ENCODE results near the gene PTPRA. TPM values are rescaled to one million over a fixed set of nuclear protein-coding genes. Genes with fewer than 3 reads are reported as not detected.

The PTPRA gene
- total RNA-seq, 4 donors from 2014 or later, result 26.2 to 53.7 (median 42.4) TPM

DNA sequence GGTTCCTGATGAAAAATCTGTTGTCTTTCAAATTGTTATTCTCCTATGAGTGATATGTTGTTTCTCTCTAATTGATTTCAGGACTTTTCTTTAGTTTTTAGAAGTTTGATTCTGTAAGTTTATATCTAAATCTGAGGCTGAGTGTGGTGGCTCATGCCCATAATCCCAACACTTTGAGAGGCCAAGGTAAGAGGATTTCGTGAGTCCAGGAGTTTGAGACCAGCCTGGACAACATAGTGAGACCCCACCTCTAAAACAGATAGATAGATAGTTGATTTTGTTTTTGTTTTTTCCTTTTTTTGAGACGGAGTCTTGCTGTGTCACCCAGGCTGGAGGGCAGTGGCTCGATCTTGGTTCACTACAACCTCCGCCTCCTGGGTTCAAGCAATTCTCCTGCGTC is 64.6 kb downstream of the PTPRA start:
- TF ChIP-seq POLR2A (IDR thresholded peaks at IDR 0.05), result no peak
- TF ChIP-seq, protein P1, sequence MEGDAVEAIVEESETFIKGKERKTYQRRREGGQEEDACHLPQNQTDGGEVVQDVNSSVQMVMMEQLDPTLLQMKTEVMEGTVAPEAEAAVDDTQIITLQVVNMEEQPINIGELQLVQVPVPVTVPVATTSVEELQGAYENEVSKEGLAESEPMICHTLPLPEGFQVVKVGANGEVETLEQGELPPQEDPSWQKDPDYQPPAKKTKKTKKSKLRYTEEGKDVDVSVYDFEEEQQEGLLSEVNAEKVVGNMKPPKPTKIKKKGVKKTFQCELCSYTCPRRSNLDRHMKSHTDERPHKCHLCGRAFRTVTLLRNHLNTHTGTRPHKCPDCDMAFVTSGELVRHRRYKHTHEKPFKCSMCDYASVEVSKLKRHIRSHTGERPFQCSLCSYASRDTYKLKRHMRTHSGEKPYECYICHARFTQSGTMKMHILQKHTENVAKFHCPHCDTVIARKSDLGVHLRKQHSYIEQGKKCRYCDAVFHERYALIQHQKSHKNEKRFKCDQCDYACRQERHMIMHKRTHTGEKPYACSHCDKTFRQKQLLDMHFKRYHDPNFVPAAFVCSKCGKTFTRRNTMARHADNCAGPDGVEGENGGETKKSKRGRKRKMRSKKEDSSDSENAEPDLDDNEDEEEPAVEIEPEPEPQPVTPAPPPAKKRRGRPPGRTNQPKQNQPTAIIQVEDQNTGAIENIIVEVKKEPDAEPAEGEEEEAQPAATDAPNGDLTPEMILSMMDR (IDR thresholded peaks at IDR 0.05), result no peak
- H3K27ac ChIP-seq, result no peak overlapping the region
- DNase-seq, result no peak
- 89 to 96% methylated on average over 5 of the region's 5 CpGs for WGBS, 2 donors
- intact Hi-C loops (cut with DNase I), result no loop called here
- H3K9me3 ChIP-seq, result no peaks in the 10 kb centered on the region
- no peaks in the 10 kb centered on the region for H3K27me3 ChIP-seq
- H3K36me3 ChIP-seq, result no peaks in the 10 kb centered on the region
- H3K4me1 ChIP-seq, result peaks cover 0 to 11% (median 0%) of the 10 kb centered on the region in 3 donors
- no peak overlapping the region for H3K4me3 ChIP-seq

DNA sequence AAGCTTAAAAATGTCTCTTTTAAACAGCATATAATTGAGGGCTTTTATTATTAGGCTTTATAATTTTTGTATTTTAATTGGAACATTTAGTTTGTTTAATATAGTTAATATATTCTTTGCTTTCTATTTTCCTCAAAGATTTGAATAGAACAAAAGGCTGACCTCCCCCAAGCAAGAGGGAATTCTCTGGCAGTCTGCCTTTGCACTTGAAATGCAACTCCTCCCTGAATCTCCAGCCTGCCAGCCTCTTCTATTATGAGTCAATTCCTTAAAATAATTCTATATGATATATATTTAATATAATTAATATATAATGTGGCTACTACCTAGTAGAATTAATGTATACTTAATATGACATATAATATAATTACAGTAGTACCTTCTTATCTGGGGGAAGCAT is 69.2 kb downstream of the PTPRA start:
- no peaks in the 10 kb centered on the region for H3K27me3 ChIP-seq
- no peak overlapping the region for H3K27ac ChIP-seq
- H3K36me3 ChIP-seq, result peaks cover 0 to 4% (median 0%) of the 10 kb centered on the region in 3 donors
- no peak for DNase-seq
- H3K9me3 ChIP-seq, result no peaks in the 10 kb centered on the region
- TF ChIP-seq, protein P1 (IDR thresholded peaks at IDR 0.05), result no peak
- no peak for TF ChIP-seq POLR2A (IDR thresholded peaks at IDR 0.05)
- H3K4me3 ChIP-seq, result no peak overlapping the region
- peaks cover 0 to 11% (median 0%) of the 10 kb centered on the region in 3 donors for H3K4me1 ChIP-seq
- intact Hi-C loops (cut with DNase I), result no loop called here

DNA sequence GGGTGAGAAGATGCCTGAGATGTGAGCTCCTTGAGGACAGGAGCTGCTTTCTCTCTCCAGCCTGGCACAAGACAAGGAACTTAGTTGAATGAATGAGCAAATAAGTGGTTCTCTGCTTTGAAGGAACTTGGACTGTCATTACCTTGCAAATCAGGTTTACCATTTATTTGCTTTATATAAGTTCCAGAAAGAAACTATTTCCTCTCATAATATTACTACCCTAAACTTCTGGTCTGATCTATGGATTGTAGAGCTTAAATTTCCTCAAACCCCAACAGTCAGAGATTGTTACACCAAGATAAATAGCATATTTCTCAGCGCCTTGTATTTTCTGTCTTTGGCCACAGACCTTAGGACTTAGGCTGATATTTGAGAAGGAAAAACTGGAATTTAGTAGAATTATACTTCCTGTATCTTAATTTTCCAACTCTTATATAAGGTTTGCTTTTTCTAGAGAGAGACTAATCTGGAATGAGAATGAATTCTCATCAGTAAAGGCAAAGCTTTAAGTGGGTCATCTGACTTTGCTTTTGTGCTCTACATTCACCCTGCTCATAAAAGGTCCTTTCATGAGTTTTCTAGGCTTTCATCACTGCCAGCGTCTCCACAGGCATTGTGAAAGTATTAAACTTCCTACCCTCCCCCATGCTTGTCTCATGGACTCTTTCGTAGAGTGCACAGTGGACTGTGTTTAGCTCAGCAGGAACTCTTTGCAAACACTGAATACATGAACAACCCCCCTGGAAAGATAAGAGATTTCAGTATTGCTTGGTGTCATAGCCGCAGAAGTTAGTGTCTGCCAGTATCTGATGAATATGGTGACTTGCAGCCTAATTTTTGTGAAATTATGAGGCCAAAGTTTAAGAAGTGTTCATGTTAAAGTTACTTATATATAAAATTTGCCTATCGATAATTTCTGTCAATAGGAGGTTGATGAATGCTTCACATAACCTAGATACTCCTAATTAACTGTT is 74.0 kb downstream of the PTPRA start:
- Histone ChIP-seq H3K27me3 (no peaks in the 10 kb centered on the region), H3K27ac (no peak overlapping the region), H3K36me3 (peaks cover 0 to 42% (median 11%) of the 10 kb centered on the region in 3 donors), H3K4me3 (no peak overlapping the region), H3K4me1 (peaks cover 0 to 5% (median 0%) of the 10 kb centered on the region in 3 donors), H3K9me3 (no peaks in the 10 kb centered on the region)
- 82 to 84% methylated on average over 5 of the region's 5 CpGs for WGBS, 2 donors
- TF ChIP-seq, protein P1 (IDR thresholded peaks at IDR 0.05), result no peak
- TF ChIP-seq POLR2A (IDR thresholded peaks at IDR 0.05), result no peak
- DNase-seq, result no peak
- intact Hi-C loops (cut with DNase I), result no loop called here

DNA sequence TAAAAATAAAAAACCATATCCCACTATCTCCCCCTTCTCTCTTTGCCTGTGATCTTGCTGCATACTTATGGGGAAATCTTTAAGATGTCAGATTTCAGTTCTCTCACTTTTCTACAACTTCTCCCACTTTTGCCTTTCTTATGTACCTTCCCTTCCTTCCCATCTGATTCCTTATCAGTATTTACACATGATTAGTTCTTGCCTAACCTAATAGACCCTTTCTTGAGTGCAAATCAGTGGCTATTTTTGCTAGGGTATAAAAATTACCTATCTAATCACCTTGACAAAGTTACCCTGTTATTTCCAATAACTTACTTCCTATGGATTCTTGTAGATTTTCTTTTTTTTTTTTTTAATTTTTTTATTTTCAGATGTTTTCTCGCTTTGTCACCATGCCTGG is 75.7 kb downstream of the PTPRA start:
- WGBS, 2 donors, result 93 to 100% methylated on average over 1 of the region's 1 CpG
- H3K4me1 ChIP-seq, result no peaks in the 10 kb centered on the region
- H3K27ac ChIP-seq, result no peak overlapping the region
- H3K36me3 ChIP-seq, result peaks cover 0 to 39% (median 11%) of the 10 kb centered on the region in 3 donors
- no peaks in the 10 kb centered on the region for H3K27me3 ChIP-seq
- intact Hi-C loops (cut with DNase I), result no loop called here
- H3K9me3 ChIP-seq, result no peaks in the 10 kb centered on the region
- H3K4me3 ChIP-seq, result no peak overlapping the region
- DNase-seq, result no peak
- TF ChIP-seq POLR2A (IDR thresholded peaks at IDR 0.05), result no peak
- TF ChIP-seq, protein P1 (IDR thresholded peaks at IDR 0.05), result no peak

DNA sequence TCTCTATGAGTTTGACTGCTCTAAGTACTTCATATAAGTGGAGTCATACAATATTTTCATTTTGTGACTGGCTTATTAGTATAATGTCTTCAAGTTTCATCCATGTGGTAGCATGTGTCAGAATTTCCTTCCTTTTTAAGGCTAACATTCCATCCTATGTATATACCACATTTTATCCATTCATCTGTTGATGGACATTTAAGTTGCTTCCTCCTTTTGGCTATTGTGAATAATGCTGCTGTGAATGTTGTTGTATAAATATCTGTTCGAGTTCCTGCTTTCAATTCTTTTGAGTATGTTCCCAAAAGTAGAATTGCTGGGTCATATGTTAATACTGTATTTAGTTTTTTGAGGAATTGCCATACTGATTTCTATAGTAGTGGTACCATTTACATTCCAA is 79.5 kb downstream of the PTPRA start:
- TF ChIP-seq, protein P1 (IDR thresholded peaks at IDR 0.05), result no peak
- TF ChIP-seq POLR2A (IDR thresholded peaks at IDR 0.05), result no peak
- Histone ChIP-seq H3K27me3 (no peaks in the 10 kb centered on the region), H3K9me3 (no peaks in the 10 kb centered on the region), H3K4me1 (no peaks in the 10 kb centered on the region), H3K36me3 (peaks cover 0 to 52% (median 11%) of the 10 kb centered on the region in 3 donors), H3K4me3 (no peak overlapping the region), H3K27ac (no peak overlapping the region)
- 67 to 77% methylated on average over 1 of the region's 1 CpG for WGBS, 2 donors
- DNase-seq, result no peak
- intact Hi-C loops (cut with DNase I), result no loop called here
